OCI-LY1 (cell line): ENCODE measurements around the gene CMAS.

Experiments
- EZH2 ChIP-seq: fragments of 200-600 bp; sonication (generic), shearing (Covaris generic); IDR thresholded peaks from 2 replicates; pipeline ENCODE4 v1.8.0; 2017; ENCODE audit warnings: borderline replicate concordance, mixed run types, mild to moderate bottlenecking, antibody characterized with exemption, low read length, moderate library complexity, mixed read lengths
- TF ChIP-seq, protein P1 (sequence below): fragments of 200-600 bp; sonication (generic), shearing (Covaris generic); IDR thresholded peaks from 2 replicates; pipeline ENCODE4 v1.5.1; 2017; ENCODE audit warnings: mild to moderate bottlenecking, antibody characterized with exemption, low read length, moderate library complexity, mixed read lengths

- TF ChIP-seq, protein P1, sequence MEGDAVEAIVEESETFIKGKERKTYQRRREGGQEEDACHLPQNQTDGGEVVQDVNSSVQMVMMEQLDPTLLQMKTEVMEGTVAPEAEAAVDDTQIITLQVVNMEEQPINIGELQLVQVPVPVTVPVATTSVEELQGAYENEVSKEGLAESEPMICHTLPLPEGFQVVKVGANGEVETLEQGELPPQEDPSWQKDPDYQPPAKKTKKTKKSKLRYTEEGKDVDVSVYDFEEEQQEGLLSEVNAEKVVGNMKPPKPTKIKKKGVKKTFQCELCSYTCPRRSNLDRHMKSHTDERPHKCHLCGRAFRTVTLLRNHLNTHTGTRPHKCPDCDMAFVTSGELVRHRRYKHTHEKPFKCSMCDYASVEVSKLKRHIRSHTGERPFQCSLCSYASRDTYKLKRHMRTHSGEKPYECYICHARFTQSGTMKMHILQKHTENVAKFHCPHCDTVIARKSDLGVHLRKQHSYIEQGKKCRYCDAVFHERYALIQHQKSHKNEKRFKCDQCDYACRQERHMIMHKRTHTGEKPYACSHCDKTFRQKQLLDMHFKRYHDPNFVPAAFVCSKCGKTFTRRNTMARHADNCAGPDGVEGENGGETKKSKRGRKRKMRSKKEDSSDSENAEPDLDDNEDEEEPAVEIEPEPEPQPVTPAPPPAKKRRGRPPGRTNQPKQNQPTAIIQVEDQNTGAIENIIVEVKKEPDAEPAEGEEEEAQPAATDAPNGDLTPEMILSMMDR: no peak
- TF ChIP-seq EZH2: no peak
These were observed 10.6 kb downstream of the CMAS start for GRCh38 chr12:22056607-22057006.
